Osteocyte (in vitro differentiated cells): Measurements from ENCODE around the gene ADAM15. TPM values are rescaled to one million over a fixed set of nuclear protein-coding genes. Genes with fewer than 3 reads are reported as not detected.

Experiments
- DNase-seq: peaks from one replicate; pipeline ENCODE4 v3.0.0; 2021; ENCODE audit warnings: mixed read lengths; ENCODE audit not compliant: unreplicated experiment; ENCODE audit errors: extremely low spot score
- H3K27ac Mint-ChIP-seq: one replicate; pipeline ENCODE4 v1.8.0; 2021; ENCODE audit warnings: mild to moderate bottlenecking, mixed read lengths; ENCODE audit not compliant: unreplicated experiment
- H3K27me3 Mint-ChIP-seq: one replicate; pipeline ENCODE4 v1.8.0; 2021; ENCODE audit warnings: mixed read lengths; ENCODE audit not compliant: unreplicated experiment
- H3K36me3 Mint-ChIP-seq: one replicate; pipeline ENCODE4 v1.8.0; 2021; ENCODE audit warnings: mixed read lengths; ENCODE audit not compliant: unreplicated experiment
- H3K4me1 Mint-ChIP-seq: one replicate; pipeline ENCODE4 v1.8.0; 2021; ENCODE audit warnings: mixed read lengths; ENCODE audit not compliant: unreplicated experiment
- H3K4me3 Mint-ChIP-seq: one replicate; pipeline ENCODE4 v1.8.0; 2021; ENCODE audit warnings: mild to moderate bottlenecking, moderate library complexity, mixed read lengths; ENCODE audit not compliant: unreplicated experiment
- H3K9me3 Mint-ChIP-seq: one replicate; pipeline ENCODE4 v1.8.0; 2021; ENCODE audit warnings: mixed read lengths; ENCODE audit not compliant: unreplicated experiment
- total RNA-seq: library from RNA; stranded (reverse); gene quantifications from 2 replicates; pipeline ENCODE4 v1.2.1, GENCODE V29; 2021
- TF ChIP-seq, protein P1 (sequence below): fragments of 200-600 bp; sonication (generic); IDR thresholded peaks from 2 replicates; pipeline ENCODE4 v1.5.0; 2021; ENCODE audit warnings: antibody characterized with exemption, mild to moderate bottlenecking, moderate library complexity

The ADAM15 gene
- total RNA-seq, 1 donor from 2014 or later: 89.4 TPM

DNA sequence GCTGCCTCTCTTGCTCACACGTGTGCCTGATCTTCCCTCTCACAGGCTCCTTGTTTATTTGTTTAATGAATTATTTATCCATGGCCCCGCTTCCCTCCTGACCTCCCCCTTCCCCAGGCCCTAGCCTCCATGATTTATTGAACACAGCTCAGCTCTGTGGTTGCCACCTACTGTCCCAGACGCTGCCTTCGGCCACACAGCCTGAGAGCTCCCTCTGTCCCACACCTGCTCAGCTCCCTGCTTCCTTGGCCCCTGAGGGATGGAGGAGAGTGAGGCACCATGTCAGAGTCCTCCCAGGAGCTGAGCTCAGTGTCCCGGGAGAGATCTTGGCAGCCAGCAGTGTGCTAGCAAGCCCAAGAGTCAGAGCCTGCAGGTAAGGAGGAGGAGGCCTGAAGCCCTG lies 24.4 kb downstream of the ADAM15 start:
- Mint-ChIP-seq H3K4me3 (no peak overlapping the region), H3K27ac (no peak overlapping the region), H3K4me1 (peaks cover 20% of the 10 kb centered on the region), H3K27me3 (peaks cover 19% of the 10 kb centered on the region), H3K9me3 (no peaks in the 10 kb centered on the region), H3K36me3 (peaks cover 2% of the 10 kb centered on the region)
- TF ChIP-seq, protein P1, sequence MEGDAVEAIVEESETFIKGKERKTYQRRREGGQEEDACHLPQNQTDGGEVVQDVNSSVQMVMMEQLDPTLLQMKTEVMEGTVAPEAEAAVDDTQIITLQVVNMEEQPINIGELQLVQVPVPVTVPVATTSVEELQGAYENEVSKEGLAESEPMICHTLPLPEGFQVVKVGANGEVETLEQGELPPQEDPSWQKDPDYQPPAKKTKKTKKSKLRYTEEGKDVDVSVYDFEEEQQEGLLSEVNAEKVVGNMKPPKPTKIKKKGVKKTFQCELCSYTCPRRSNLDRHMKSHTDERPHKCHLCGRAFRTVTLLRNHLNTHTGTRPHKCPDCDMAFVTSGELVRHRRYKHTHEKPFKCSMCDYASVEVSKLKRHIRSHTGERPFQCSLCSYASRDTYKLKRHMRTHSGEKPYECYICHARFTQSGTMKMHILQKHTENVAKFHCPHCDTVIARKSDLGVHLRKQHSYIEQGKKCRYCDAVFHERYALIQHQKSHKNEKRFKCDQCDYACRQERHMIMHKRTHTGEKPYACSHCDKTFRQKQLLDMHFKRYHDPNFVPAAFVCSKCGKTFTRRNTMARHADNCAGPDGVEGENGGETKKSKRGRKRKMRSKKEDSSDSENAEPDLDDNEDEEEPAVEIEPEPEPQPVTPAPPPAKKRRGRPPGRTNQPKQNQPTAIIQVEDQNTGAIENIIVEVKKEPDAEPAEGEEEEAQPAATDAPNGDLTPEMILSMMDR: no peak
- no peak for DNase-seq

DNA sequence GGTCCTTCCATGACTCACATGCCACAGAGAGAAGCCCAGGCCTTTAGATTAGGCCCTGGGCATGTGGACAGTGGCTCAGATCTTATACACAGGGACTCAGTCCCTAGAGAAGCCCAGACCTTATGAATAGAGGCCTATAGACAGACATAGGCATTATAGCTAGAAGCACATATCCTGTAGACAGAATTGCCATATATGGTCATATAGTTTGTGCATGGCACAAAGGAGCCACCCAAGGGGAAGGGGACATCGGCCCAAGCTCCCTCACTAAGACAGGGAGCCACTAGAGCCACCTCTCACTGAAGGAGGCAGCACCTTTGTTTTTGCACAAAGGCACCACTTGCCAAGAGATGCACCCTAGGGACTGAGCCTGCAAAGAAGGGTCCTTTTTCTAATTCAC lies 25.3 kb downstream of the ADAM15 start:
- DNase-seq: no peak
- peaks cover 22% of the 10 kb centered on the region for H3K4me1 Mint-ChIP-seq
- H3K9me3 Mint-ChIP-seq: no peaks in the 10 kb centered on the region
- no peak overlapping the region for H3K27ac Mint-ChIP-seq
- peaks cover 2% of the 10 kb centered on the region for H3K36me3 Mint-ChIP-seq
- H3K4me3 Mint-ChIP-seq: no peak overlapping the region
- TF ChIP-seq, protein P1: no peak
- peaks cover 24% of the 10 kb centered on the region for H3K27me3 Mint-ChIP-seq

DNA sequence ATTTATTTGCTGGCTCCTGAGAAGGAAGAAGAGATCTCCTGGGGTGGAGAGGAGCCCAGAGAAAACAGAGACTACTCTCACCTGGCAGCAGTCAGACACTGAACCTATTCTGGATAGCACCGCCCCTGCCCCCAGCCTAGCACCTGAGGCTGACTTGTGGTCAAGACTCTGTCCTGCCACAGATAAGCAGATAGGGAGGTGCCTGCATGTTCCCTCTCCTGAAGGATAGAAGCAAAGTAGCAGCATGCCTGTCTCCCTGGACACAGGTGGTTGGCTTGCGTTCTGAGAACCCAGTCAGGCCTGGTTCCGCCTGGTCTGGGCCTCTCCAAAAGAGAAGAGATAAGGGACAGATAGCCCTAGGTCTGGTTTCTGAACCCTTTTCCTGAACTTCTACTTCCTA lies 26.2 kb downstream of the ADAM15 start:
- no peak for DNase-seq
- TF ChIP-seq, protein P1: no peak
- H3K4me3 Mint-ChIP-seq: no peak overlapping the region
- H3K9me3 Mint-ChIP-seq: no peaks in the 10 kb centered on the region
- H3K4me1 Mint-ChIP-seq: peaks cover 25% of the 10 kb centered on the region
- H3K27me3 Mint-ChIP-seq: peaks cover 23% of the 10 kb centered on the region
- H3K27ac Mint-ChIP-seq: no peak overlapping the region
- peaks cover 2% of the 10 kb centered on the region for H3K36me3 Mint-ChIP-seq

DNA sequence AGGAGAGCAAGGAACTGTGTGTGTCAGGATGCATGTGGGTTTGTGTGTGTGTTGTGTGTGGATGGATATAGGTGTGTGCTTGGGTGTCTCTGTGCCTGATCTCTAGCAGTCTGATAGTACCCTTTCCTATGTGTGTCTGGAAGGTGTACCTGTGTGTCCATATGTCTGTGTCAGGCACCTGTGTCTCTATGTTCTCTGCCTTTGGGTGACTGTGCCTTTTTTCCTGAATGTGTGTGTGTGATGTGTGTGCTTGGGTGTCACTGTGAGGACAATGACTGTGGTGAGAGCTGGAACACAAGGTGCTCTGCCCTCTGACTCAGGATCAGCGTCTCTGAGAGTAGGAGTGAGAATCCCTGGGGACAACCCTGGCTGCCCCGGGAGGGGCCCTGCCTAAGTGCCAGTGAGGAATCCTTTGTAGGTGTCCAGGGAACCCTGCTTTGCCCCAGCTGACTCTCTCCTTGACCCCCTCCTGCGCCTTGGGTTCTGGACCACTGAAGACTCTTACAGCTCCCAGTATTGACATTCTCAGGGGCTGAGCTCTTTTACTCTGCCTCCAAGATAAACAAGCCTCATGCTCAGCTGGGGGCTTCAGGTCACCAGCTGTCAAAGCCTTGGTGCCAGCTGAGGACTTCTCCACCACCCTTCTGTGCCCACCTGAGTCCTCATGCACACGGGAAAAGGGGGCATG lies 26.8 kb downstream of the ADAM15 start:
- Mint-ChIP-seq H3K4me3 (peak overlapping the region; percentile 53), H3K36me3 (peaks cover 2% of the 10 kb centered on the region), H3K27ac (no peak overlapping the region), H3K4me1 (peaks cover 29% of the 10 kb centered on the region), H3K27me3 (peaks cover 27% of the 10 kb centered on the region), H3K9me3 (no peaks in the 10 kb centered on the region)
- DNase-seq: no peak
- TF ChIP-seq, protein P1: no peak

DNA sequence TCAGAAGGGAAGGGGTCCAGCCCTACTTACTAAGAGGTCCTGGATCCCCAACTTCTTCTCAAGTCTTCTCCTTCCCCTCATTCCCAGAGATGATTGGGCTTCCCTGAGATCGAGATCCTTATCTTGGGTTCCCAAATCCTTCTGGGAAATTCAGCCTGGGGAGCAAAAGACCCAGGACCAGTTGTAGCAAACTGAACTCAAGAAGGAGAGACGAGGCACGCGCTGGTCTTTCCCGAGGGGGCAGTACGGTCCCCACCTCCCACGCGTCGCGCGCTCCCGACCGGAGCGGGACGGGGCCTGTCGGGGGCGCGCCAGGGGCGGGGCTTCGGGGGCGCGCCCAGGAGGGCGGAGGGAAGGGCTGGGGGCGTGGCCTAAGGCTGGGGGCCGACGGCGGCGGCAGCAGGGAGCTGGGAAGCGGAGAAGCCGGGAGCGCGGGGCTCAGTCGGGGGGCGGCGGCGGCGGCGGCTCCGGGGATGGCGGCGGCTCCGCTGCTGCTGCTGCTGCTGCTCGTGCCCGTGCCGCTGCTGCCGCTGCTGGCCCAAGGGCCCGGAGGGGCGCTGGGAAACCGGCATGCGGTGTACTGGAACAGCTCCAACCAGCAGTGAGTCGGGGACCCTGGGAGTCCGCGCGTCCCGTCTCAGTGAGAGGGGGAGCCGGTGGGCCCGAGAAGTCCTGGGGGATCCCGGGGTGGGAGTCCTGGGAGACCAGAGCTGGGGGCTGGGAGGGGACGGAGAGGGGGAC lies 27.5 kb downstream of the ADAM15 start, which contains the start of gene EFNA3:
Gene EFNA3, plus strand, starts transcription at position 369 of the 741 bp plus-strand sequence. Its CDS starts 105 bp downstream, at position 474.
- TF ChIP-seq, protein P1: no peak

More for the DNA sequence above, 27.5 kb downstream of the ADAM15 start, which contains the start of gene EFNA3:
- Mint-ChIP-seq H3K9me3 (no peaks in the 10 kb centered on the region), H3K4me3 (peak within 1 kb of the TSS; percentile 58), H3K4me1 (peaks cover 30% of the 10 kb centered on the region), H3K36me3 (peaks cover 2% of the 10 kb centered on the region), H3K27me3 (peaks cover 28% of the 10 kb centered on the region), H3K27ac (no peak within 1 kb of the TSS)
- DNase-seq: no peak
